BE2C (cell line): ENCODE measurements around the gene GYPE. TPM values are rescaled to one million over a fixed set of nuclear protein-coding genes. Genes with fewer than 3 reads are reported as not detected.
"Not testable (repeated sequence)": the region's sequence is repeated elsewhere in the genome, so short reads cannot be mapped to it uniquely, and the experiment has no call there.

Source experiments
- DNase-seq: peaks from one replicate; pipeline ENCODE4 v3.0.0-alpha.2; 2020
- H3K27me3 ChIP-seq: fragments of 250-450 bp; sonication (Bioruptor Pico); 2 replicates; pipeline ENCODE4 v1.5.1; 2020; ENCODE audit warnings: mild to moderate bottlenecking
- H3K36me3 ChIP-seq: fragments of 250-450 bp; sonication (Bioruptor Pico); 2 replicates; pipeline ENCODE4 v1.5.1; 2020; ENCODE audit warnings: mild to moderate bottlenecking
- H3K4me1 ChIP-seq: fragments of 250-450 bp; sonication (Bioruptor Pico); 2 replicates; pipeline ENCODE4 v1.5.1; 2020
- H3K4me3 ChIP-seq: 2 replicates; pipeline ENCODE4 v1.5.1; 2011; ENCODE audit warnings: low read depth, low read length
- H3K9me3 ChIP-seq: fragments of 250-450 bp; sonication (Bioruptor Pico); 2 replicates; pipeline ENCODE4 v1.5.1; 2020
- polyA plus RNA-seq: library from polyadenylated mRNA; unstranded; fragments of >200 nt; gene quantifications from one replicate; pipeline ENCODE4 v1.2.1, GENCODE V29; 2012; ENCODE audit warnings: low read depth, missing spikeins; ENCODE audit not compliant: insufficient read length, insufficient read depth
- TF ChIP-seq, protein P1 (sequence below): IDR thresholded peaks from 2 replicates; pipeline ENCODE4 v1.5.1; 2012; ENCODE audit warnings: mild to moderate bottlenecking, low read depth, low read length

The GYPE gene
- polyA plus RNA-seq = not detected

DNA sequence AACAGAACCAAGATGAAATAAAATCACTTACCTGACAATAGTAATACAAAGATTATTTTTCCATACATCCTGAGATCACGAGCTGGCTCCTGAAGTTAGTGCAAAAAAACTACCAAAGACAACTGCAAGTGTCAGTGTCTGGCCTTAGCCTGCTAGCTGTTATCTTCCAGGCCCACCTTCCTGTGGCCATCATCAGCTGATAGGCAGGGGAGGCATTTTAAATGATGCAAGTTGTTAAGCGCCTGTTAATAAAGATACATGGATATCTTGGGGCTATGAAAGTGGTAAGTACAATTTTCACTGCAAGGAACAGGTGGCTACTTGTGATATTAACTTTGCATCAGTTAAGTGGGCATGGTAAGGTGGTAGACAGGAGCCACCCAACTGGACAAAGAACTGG, at the start of gene GYPE:
Gene GYPE, minus strand, starts transcription at position 120 of the 400 bp plus-strand sequence. Its CDS starts 52 bp downstream, at position 68.
- H3K4me1 ChIP-seq, H3K27me3 ChIP-seq, H3K9me3 ChIP-seq, DNase-seq, H3K4me3 ChIP-seq, H3K36me3 ChIP-seq: not testable (repeated sequence)

DNA sequence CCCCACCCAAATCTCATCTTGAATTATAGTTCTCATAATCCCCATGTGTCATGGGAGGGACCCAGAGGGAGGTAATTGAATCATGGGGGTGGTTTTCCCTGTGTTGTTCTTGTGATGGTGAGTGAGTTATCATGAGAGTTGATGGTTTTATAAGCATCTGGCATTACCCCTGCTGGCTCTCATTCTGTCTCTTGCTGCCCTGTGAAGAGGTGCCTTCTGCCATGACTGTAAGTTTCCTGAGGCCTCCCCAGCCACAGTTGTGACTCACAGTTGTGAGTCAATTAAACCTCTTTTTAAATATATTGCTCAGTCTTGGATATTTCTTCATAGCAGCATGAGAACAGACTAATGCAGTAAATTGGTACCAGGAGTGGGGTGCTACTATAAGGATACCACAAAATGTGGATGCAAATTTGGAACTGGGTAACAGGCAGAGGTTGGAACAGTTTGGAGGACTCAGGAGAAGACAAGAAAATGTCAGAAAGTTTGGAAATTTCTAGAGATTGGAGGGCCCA, 46.2 kb upstream of the GYPE start:
- H3K36me3 ChIP-seq, H3K4me1 ChIP-seq, H3K27me3 ChIP-seq: not testable (repeated sequence)

DNA sequence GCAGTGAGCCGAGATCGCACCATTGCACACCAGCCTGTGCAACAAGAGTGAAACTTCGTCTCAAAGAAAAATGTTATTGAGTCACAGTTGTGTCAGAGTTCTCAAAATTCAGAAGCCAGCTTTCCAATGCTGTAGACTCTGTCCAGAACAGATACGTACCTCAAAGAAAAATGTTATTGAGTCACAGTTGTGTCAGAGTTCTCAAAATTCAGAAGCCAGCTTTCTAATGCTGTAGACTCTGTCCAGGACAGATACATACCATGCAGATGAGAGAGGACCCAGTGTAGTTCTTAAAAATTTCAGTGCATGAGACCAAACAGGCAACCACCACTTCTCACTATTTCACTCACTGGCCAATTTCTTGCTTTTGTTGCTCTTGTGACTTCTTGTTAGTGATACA, 45.6 kb upstream of the GYPE start:
- not testable (repeated sequence) for DNase-seq, H3K36me3 ChIP-seq, H3K4me1 ChIP-seq, H3K9me3 ChIP-seq, H3K27me3 ChIP-seq, H3K4me3 ChIP-seq

More for the DNA sequence above, 46.2 kb upstream of the GYPE start:
- not testable (repeated sequence) for H3K4me3 ChIP-seq, DNase-seq, H3K9me3 ChIP-seq

DNA sequence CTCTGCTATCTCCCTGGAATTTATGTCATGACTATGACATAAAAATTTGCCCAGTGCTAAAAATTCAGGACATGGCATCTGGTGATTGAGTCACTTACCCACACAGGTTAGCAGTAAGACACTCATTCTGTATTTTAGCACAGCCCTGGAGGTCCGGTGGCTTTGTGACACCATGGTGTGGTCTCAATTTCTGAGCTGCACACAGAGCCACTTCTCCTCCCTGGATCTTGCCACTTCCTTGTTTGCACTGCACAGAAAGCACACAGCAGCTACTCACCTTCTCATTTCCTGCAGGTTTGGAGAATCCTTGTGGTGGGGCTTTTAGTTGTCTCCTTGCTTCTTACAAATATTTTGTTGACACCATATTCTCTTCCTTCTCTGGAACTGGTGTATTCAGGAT, 44.8 kb upstream of the GYPE start:
- H3K9me3 ChIP-seq, H3K36me3 ChIP-seq, DNase-seq, H3K4me3 ChIP-seq, H3K4me1 ChIP-seq, H3K27me3 ChIP-seq: not testable (repeated sequence)

DNA sequence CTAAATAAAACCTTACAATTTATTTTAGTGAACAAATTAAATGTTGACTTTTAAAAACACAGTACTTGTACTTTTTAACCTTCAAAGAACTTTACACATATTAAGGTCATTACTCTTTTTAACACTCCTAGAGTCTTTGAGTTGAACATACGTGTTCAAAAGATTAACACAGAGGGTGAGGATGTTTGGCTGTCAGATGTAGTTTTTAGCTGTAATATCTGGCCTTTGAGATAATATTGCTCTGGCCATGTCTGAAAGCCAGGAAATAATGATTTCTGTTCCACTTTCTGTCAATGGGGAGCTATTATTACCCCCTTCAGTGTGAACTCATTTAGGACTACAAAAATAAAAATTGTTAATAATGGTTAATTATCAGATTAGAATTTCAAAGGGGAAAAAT, 42.1 kb upstream of the GYPE start:
- not testable (repeated sequence) for H3K36me3 ChIP-seq, H3K4me3 ChIP-seq, H3K9me3 ChIP-seq, H3K27me3 ChIP-seq, H3K4me1 ChIP-seq, DNase-seq

DNA sequence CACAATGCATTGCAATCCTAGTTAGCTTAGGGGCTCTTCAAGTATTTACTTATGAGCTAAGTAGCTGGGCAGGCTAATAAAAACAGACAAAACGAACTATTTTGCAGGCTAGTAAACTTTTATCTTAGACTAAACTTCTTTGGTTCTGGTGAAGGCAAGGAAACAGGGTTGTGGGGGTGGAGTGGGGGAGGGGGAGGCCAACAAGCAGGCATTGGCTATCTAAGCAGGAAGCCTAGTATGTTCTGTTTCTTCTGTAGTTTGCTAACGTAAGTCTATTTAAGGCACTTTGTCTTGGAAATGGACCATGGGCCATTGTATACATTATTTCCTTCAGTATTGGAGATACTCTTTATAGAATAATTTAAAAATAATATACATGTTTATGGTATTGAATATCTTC, 35.3 kb upstream of the GYPE start:
- not testable (repeated sequence) for H3K9me3 ChIP-seq, H3K27me3 ChIP-seq, H3K4me3 ChIP-seq, H3K36me3 ChIP-seq, DNase-seq, H3K4me1 ChIP-seq

DNA sequence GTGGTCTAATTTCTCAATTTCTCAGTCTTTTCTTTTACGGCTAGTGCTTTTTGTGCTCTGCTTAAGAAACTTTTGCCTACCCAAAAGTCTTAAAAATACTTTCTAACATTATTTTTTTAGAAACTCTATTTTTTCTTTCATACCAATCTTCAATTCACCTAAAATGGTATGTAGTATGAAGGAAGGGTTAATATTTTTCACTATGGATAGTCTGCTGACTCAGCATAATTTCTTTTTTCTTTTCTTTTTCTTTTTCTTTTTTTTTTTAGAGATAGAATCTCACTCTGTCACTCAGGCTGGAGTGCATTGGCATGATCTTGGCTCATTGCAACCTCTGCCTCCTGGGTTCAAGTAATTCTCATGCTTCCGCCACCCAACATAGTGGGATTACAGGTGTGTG, 34.2 kb upstream of the GYPE start:
- Histone ChIP-seq H3K27me3 (no peaks in the 10 kb centered on the region), H3K4me1 (no peaks in the 10 kb centered on the region), H3K4me3 (no peak overlapping the region), H3K36me3 (no peaks in the 10 kb centered on the region), H3K9me3 (no peaks in the 10 kb centered on the region)
- DNase-seq = no peak
- TF ChIP-seq, protein P1, sequence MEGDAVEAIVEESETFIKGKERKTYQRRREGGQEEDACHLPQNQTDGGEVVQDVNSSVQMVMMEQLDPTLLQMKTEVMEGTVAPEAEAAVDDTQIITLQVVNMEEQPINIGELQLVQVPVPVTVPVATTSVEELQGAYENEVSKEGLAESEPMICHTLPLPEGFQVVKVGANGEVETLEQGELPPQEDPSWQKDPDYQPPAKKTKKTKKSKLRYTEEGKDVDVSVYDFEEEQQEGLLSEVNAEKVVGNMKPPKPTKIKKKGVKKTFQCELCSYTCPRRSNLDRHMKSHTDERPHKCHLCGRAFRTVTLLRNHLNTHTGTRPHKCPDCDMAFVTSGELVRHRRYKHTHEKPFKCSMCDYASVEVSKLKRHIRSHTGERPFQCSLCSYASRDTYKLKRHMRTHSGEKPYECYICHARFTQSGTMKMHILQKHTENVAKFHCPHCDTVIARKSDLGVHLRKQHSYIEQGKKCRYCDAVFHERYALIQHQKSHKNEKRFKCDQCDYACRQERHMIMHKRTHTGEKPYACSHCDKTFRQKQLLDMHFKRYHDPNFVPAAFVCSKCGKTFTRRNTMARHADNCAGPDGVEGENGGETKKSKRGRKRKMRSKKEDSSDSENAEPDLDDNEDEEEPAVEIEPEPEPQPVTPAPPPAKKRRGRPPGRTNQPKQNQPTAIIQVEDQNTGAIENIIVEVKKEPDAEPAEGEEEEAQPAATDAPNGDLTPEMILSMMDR = no peak

GRCh38 chr4:143938890-143939289, 33.5 kb upstream of the GYPE start:
- DNase-seq, H3K4me1 ChIP-seq, H3K9me3 ChIP-seq, H3K4me3 ChIP-seq, H3K36me3 ChIP-seq, H3K27me3 ChIP-seq: not testable (repeated sequence)

GRCh38 chr4:143921181-143921580, 15.8 kb upstream of the GYPE start:
- no peak for DNase-seq
- Histone ChIP-seq H3K4me3 (no peak overlapping the region), H3K36me3 (no peaks in the 10 kb centered on the region), H3K9me3 (no peaks in the 10 kb centered on the region), H3K4me1 (no peaks in the 10 kb centered on the region), H3K27me3 (no peaks in the 10 kb centered on the region)
- TF ChIP-seq, protein P1 = no peak

- not testable (repeated sequence) for DNase-seq, H3K27me3 ChIP-seq
Observed at GRCh38 chr4:143916485-143916884, 11.1 kb upstream of the GYPE start.

GRCh38 chr4:143912478-143912877, 7.1 kb upstream of the GYPE start:
- H3K4me3 ChIP-seq = peak overlapping the region; percentile 35
- H3K9me3 ChIP-seq, H3K36me3 ChIP-seq, H3K4me1 ChIP-seq, H3K27me3 ChIP-seq, DNase-seq: not testable (repeated sequence)

More at GRCh38 chr4:143916485-143916884, 11.1 kb upstream of the GYPE start:
- not testable (repeated sequence) for H3K4me3 ChIP-seq, H3K4me1 ChIP-seq, H3K9me3 ChIP-seq, H3K36me3 ChIP-seq

GRCh38 chr4:143911528-143912417, 6.4 kb upstream of the GYPE start:
- H3K4me3 ChIP-seq = peak overlapping the region; percentile 56
- not testable (repeated sequence) for H3K4me1 ChIP-seq, H3K36me3 ChIP-seq, H3K9me3 ChIP-seq, H3K27me3 ChIP-seq
- peak; percentile 63 for DNase-seq

DNA sequence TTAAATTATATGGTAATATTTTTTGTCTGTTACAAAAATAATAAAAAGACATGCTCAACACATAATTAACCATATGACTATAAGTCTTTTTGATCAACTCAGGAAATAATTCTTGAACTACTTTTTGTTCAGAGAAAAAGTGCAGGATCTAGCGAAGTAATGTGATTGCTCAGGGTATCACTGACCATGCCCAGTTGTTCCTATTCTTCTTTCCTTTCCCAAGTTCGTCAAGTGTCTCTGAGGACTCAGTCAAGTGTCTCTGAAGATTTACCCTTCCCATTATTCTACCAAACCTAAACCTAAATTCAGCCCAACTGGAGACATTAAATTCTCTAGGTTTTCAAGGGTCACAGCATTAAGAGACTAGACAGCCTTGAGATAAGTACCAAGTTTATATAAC, 5.5 kb upstream of the GYPE start:
- H3K36me3 ChIP-seq, H3K4me1 ChIP-seq, H3K27me3 ChIP-seq, H3K9me3 ChIP-seq, DNase-seq: not testable (repeated sequence)
- H3K4me3 ChIP-seq = peak overlapping the region; percentile 23; the same call in 1 of the 2 replicates
